GM21526 (cell line): ENCODE data around the gene F10.
A peak's percentile ranks its signal among the peaks of the same experiment; 100 is the strongest.

Experiments
- ATAC-seq: cut with Tn5 transposase; IDR thresholded peaks from one replicate; pipeline ENCODE4 v1.9.1; 2021; ENCODE audit warnings: moderate library complexity; ENCODE audit not compliant: unreplicated experiment, low FRiP score

F10 gene

GRCh38 chr13:113166681-113167080, 44.1 kb downstream of the F10 start:
- no peak for ATAC-seq

- no peak for ATAC-seq
These were observed 44.6 kb downstream of the F10 start for GRCh38 chr13:113167155-113167554.

- no peak for ATAC-seq
These were observed 45.0 kb downstream of the F10 start for GRCh38 chr13:113167575-113167974.

GRCh38 chr13:113168211-113168610, 45.6 kb downstream of the F10 start:
- ATAC-seq, result no peak

GRCh38 chr13:113169277-113170272, 47.0 kb downstream of the F10 start:
- no peak for ATAC-seq

DNA sequence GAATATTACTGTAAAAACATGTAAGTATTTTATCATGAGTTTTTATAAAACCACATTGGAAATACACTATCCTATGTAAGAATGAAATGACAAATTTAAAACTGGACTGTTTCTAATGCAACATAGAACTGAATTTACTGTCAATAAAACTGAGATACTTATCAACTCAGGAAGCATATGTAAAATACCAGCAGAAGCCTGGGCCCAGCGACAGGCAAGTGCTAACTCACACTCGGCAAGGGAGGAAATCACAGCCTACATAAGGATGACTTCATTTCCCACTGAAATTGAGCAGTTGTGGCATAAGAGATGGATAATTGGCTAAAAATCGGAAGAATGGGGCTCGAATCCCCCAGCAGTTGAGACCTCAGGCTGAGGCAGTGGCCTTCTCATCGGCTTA, 47.9 kb downstream of the F10 start:
- ATAC-seq, result no peak

GRCh38 chr13:113171250-113172125, 48.9 kb downstream of the F10 start:
- no peak for ATAC-seq

GRCh38 chr13:113172419-113172926, 49.9 kb downstream of the F10 start:
- ATAC-seq, result no peak

DNA sequence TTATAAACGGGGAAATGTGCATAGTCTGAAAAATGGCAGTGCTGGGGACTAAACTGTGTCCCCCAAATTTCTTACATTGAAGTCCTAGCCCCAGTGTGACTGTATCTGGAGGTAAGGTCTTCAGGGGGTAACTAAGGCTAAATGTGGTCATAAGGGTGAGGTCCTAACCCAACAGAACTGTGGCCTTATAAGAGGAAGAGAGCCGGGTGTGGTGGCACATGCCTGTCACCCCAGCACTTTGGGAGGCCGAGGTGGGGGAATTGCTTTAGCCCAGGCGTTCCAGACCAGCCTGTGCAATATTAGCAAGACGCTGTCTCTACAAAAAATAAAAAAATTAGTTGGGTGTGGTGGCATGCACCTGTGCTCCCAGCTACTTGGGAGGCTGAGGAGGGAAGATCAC, 53.7 kb downstream of the F10 start:
- no peak for ATAC-seq

- no peak for ATAC-seq
These were observed 54.2 kb downstream of the F10 start for GRCh38 chr13:113176822-113177221.

GRCh38 chr13:113178070-113178895, 55.7 kb downstream of the F10 start:
- no peak for ATAC-seq

- ATAC-seq, result no peak
These were observed 56.2 kb downstream of the F10 start for GRCh38 chr13:113178896-113179167.

GRCh38 chr13:113179374-113180230, 57.0 kb downstream of the F10 start:
- no peak for ATAC-seq

DNA sequence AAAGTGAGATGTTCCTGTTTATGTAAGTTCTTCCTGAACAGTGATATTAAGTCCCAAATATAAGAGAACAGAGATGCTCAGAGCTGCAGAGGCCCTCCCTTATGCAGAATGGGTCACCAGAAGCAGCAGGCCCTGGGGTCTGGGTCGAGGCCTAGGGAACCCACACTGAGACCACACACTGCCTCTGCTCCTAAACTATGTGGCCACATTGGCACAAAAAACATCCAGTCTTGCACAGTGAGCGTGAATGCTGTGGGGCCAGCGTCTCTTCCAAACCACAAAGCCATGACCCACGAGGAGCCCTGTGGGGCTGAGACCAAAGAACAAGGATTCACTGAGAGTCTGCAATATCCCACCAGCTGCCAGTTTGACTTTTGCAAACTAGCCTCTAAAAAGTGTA, 59.4 kb downstream of the F10 start:
- no peak for ATAC-seq

- ATAC-seq, result no peak
These were observed 61.0 kb downstream of the F10 start for GRCh38 chr13:113183450-113184129.

DNA sequence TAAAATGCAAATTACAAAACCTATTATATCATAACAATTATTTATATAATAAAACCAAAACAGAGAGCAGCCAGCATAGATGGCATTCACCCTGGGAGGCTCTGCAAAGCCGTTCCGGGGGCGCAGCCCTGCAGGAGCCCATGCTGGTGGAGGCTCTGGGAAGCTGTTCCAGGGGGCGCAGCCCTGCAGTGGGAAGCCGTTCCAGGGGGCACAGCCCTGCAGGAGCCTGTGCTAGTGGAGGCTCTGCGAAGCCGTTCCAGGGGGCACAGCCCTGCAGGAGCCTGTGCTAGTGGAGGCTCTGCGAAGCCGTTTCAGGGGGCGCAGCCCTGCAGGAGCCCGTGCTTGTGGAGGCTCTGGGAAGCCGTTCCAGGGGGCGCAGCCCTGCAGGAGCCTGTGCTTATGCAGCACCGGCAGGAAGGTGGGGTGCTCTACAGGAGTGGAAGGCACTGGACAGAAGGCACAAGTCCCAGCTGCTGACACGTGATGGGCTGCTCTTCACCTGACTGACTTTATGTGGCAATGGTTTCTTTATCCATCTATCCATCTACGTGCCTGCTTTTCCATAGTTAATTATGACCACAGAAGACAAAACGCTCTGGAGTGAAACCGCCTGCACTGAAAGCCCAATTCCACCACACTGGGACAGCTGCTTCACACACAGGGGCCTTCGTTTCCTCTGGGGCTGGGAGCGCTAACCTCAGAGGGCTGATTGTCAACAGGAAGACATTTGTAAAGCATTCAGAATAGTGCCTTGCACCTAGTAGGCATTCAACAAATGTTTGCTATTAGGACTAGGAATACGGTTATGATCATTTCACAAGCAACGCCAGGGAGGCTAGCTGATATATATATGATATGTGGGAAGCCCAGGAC, 62.2 kb downstream of the F10 start:
- no peak for ATAC-seq

DNA sequence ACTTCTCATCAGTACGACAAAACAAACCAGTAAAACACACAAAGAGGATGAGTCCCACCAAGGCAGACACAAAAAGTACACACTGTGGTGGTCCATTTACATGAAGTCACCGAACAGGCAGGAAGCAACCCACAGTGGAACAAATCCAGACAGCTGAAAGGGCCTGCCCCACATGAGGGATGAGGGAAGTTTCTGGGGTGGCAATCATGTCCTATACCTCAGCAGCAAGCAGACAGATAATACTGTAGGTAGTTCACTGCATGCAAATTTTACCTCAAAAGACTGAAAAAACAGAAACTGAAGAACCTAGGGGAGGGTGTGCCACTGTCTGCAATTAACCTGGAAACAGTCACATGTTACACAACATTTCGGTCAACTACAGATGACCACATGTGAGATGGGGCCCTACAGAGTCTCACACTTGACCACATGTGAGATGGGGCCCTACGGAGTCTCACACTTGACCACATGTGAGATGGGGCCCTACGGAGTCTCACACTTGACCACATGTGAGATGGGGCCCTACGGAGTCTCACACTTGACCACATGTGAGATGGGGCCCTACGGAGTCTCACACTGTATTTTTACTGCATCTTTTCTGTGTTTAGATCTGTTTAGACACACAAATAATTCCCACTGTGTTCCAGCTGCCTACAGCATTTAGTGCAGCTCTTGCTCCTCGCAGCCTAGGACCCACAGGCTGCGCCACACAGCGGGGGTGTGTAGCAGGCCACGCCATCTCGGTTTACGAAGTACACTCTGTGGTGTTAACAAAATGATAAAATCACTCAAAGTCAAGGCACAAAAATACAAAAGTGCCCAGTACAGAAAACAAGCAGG, 63.7 kb downstream of the F10 start:
- peak; percentile 92 for ATAC-seq
